Activated T-helper 1 cell treated with anti-CD3 and anti-CD28 coated beads, Interleukin-12 subunit alpha, Interleukin-12 subunit beta, Interleukin-2, Interleukin-4 antibody, amounts not matched to agents 30 ng/mL and 10 ng/mL and 1 ng/mL, durations not matched to agents 14 hours and 24 hours and 36 hours (primary cell): ENCODE results near the gene EEF2K. TPM values are rescaled to one million over a fixed set of nuclear protein-coding genes. Genes with fewer than 3 reads are reported as not detected.
A peak's percentile ranks its signal among the peaks of the same experiment; 100 is the strongest.

ENCODE experiments used
- DNase-seq: peaks from one replicate; pipeline ENCODE4 v3.0.0; 2021; ENCODE audit warnings: low spot score
- H3K27ac Mint-ChIP-seq: one replicate; pipeline ENCODE4 v1.8.0; 2021; ENCODE audit warnings: mild to moderate bottlenecking, mixed read lengths
- H3K27me3 Mint-ChIP-seq: one replicate; pipeline ENCODE4 v1.8.0; 2022; ENCODE audit warnings: mild to moderate bottlenecking, moderate library complexity, mixed read lengths; ENCODE audit not compliant: insufficient read depth
- H3K36me3 Mint-ChIP-seq: one replicate; pipeline ENCODE4 v1.8.0; 2021; ENCODE audit warnings: low read depth, mixed read lengths
- H3K4me1 Mint-ChIP-seq: one replicate; pipeline ENCODE4 v1.8.0; 2021; ENCODE audit warnings: low read depth, mixed read lengths
- H3K4me3 Mint-ChIP-seq: one replicate; pipeline ENCODE4 v1.8.0; 2021; ENCODE audit warnings: mild to moderate bottlenecking, moderate library complexity, mixed read lengths
- H3K9me3 Mint-ChIP-seq: one replicate; pipeline ENCODE4 v1.8.0; 2021; ENCODE audit warnings: mixed read lengths
- intact Hi-C: fragments of 100-400 bp; cut with micrococcal nuclease; formaldehyde crosslinking; loops from one replicate; pipeline ENCODE4 v1.15.1; 2024
- total RNA-seq: library from RNA; stranded (reverse); gene quantifications from 2 replicates; pipeline ENCODE4 v1.2.3, GENCODE V29; 2022

Gene EEF2K
- total RNA-seq, 1 donor from 2014 or later, result 28.3 TPM

DNA sequence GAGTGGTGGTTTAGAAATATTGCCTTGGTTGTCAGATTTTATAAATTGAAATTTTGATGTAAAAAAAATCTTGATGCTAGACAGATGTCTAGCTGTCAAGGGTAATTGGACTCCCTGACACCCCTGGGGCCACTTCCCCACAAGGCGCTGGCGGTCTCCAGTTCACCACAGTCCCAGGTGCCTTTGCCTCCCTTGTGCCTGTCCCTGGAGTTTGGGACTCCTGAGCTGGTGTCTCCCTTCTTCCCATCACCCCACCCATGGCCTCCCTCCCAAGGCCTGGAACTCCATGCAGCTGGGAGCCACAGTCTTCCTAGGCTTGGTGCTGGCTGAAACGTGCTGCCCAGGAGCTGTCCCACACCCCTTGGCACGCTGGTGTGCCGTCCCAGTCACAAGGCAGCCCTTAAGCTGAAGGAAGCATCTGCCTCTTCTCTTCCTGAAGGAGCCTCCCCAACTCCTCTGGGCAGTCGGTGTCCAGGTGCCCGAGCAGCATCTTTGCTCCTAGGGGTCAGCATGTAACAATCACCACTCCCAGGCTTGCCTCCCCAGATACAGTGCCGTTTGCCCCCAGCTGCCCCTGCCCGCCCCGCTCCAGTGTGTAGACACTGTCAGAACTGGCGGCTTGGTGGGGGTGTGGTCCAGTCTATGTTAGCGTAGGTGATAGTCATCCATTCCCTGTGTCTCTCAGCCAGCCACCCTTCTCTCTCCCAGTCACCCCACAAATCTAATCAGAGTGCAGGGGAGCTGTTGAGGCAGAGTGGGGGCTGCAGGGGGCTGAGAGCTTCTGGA is 117.3 kb downstream of the EEF2K start:
- Mint-ChIP-seq H3K9me3 (no peaks in the 10 kb centered on the region), H3K4me3 (no peak overlapping the region), H3K27me3 (no peaks in the 10 kb centered on the region), H3K4me1 (no peaks in the 10 kb centered on the region), H3K36me3 (peaks cover 36% of the 10 kb centered on the region), H3K27ac (no peak overlapping the region)
- no peak for DNase-seq
- intact Hi-C loops, result no loop called here

GRCh38 chr16:22323959-22324786 is 118.1 kb downstream of the EEF2K start:
- Mint-ChIP-seq H3K27me3 (no peaks in the 10 kb centered on the region), H3K36me3 (peaks cover 34% of the 10 kb centered on the region), H3K9me3 (no peaks in the 10 kb centered on the region), H3K4me1 (no peaks in the 10 kb centered on the region), H3K27ac (no peak overlapping the region), H3K4me3 (no peak overlapping the region)
- no peak for DNase-seq
- intact Hi-C loops, result no loop called here

DNA sequence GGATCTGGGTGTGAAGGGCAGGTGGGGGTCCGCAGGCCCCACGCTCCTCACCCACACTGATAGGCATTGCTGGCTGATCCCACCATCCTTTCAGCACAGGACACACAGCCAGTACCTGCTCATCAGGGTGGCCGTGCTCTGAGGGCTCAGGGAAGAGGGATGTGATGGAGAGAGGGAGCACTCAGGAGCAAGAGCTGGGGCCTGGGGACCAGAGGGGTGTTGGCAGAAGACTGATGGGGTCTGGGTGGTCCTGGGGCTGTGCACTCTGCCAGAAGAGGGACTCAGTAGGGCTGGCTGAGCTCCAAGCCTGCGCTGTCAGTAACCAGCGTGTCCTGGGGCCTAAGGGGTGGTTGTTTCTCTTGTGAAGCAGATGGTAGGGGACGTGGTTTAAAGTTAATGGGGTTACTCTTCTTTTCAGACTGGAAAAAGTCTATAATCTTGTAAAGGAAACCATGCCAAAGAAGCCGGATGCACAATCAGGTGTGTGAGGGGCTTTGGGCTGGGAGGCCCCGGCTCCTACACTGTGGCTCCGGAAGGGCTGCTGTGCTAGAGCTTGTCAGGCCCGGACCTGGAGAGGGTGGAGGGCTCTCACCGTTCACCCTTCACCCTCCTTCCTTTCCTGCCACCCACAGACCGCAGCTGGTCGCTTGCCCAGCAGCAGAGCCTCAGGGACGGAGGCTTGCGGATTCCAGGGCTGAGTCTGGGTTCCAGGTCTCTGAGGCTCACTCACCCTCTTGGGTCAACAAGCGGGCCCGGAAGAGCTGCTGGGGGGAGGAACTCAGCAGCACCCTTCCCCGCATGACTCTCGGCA is 118.9 kb downstream of the EEF2K start:
- intact Hi-C loops, result no loop called here
- no peak for DNase-seq
- no peaks in the 10 kb centered on the region for H3K9me3 Mint-ChIP-seq
- no peak overlapping the region for H3K27ac Mint-ChIP-seq
- no peak overlapping the region for H3K4me3 Mint-ChIP-seq
- peaks cover 33% of the 10 kb centered on the region for H3K36me3 Mint-ChIP-seq
- H3K4me1 Mint-ChIP-seq, result no peaks in the 10 kb centered on the region
- H3K27me3 Mint-ChIP-seq, result no peaks in the 10 kb centered on the region

DNA sequence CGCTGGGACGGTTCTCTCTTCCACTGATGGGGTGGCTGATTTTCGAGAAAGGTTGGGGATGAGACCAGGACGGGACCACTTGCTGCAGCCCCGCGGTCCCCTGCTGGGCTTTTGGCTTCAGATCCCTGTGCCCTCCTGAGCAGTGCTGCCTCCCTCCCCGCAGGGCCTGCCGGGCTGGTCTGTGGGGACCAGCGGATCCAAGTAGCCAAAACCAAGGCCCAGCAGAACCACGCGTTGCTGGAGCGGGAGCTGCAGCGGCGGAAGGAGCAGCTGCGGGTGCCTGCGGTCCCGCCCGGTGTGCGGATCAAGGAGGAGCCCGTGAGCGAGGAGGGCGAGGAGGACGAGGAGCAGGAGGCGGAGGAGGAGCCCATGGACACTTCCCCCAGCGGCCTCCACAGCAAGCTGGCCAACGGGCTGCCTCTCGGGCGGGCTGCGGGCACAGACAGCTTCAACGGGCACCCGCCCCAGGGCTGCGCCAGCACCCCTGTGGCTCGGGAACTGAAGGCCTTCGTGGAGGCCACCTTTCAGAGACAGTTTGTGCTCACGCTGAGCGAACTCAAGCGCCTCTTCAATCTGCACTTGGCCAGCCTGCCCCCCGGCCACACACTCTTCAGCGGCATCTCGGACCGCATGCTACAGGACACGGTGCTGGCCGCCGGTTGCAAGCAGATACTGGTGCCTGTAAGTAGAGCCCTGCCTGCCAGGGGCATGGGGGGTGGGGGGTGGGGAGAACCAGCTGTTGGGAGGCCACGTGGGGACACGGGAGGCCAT is 119.7 kb downstream of the EEF2K start:
- intact Hi-C loops, result no loop called here
- DNase-seq, result no peak

DNA sequence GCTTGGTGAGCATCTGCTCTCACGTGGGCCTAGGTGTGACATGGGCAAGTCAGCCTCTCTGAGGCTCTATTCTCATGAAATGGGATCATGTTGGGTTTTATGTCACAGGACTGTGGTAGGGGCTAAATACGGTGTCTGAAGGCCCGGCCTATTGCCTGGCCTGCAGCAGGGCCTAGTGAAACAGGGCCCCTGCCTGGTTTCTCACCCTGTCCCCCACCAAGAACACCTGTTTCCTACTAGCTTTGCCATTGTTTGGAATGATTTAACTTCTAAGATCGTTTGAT is 120.2 kb downstream of the EEF2K start:
- DNase-seq, result no peak
- H3K27ac Mint-ChIP-seq, result no peak overlapping the region
- H3K36me3 Mint-ChIP-seq, result peaks cover 33% of the 10 kb centered on the region
- intact Hi-C loops, result no loop called here
- H3K9me3 Mint-ChIP-seq, result no peaks in the 10 kb centered on the region
- H3K4me3 Mint-ChIP-seq, result no peak overlapping the region
- no peaks in the 10 kb centered on the region for H3K4me1 Mint-ChIP-seq
- no peaks in the 10 kb centered on the region for H3K27me3 Mint-ChIP-seq

More for the DNA sequence above, 119.7 kb downstream of the EEF2K start:
- Mint-ChIP-seq H3K27me3 (no peaks in the 10 kb centered on the region), H3K27ac (no peak overlapping the region), H3K9me3 (no peaks in the 10 kb centered on the region), H3K4me3 (no peak overlapping the region), H3K36me3 (peaks cover 35% of the 10 kb centered on the region), H3K4me1 (no peaks in the 10 kb centered on the region)

DNA sequence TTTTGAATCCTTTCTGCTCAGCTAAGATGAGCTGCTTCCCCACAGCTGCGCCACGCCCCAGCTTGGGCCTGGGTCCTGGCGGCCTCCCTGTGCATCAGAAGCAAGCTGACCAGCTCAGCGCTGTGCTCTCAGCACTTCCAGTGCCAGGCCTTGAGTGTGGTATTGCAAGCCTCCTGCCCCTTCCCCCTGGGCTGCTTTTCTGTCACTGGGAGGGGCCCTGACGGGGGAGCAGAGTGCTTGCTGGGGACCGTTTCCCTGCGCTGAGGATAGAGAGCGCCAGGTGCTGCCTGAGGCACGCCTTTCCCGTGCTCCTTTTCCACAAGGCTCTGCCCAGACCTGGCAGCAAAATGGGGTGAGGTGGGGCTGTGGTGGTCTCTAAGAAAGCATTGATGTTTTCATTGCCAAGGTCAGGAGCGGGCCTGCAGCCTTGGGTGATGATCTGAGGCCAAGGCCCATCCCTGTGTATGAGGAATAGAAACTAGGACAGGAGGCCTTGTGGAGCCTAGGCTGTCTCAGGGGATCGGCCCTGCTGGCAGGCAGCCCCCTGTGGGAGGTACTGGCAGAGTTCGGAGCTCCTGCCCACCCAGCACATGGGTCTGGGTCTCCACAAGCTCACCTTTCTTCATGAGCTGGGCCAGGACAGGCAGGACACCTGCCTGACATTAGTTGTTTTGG is 120.8 kb downstream of the EEF2K start:
- Mint-ChIP-seq H3K4me3 (no peak overlapping the region), H3K27me3 (no peaks in the 10 kb centered on the region), H3K27ac (no peak overlapping the region), H3K9me3 (no peaks in the 10 kb centered on the region), H3K4me1 (no peaks in the 10 kb centered on the region), H3K36me3 (peaks cover 38% of the 10 kb centered on the region)
- intact Hi-C loops, result no loop called here
- DNase-seq, result no peak

DNA sequence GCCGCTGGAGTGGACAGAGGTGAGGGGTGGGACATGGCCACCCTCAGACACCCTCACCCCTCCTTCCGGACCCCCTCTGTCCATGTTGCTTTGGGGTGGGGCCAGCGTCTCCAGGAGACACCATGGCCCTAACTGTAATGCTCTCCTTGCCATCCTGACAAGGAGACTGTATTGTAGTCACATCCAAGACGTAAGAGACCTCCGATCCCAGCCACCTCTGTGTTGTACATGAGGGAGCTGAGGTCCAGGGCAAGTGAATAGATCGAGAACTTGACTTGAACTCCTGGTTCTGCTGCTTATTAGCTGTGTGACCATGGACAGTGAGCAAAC is 121.3 kb downstream of the EEF2K start:
- intact Hi-C loops, result no loop called here
- Mint-ChIP-seq H3K27me3 (no peaks in the 10 kb centered on the region), H3K4me1 (no peaks in the 10 kb centered on the region), H3K27ac (no peak overlapping the region), H3K36me3 (peaks cover 42% of the 10 kb centered on the region), H3K4me3 (no peak overlapping the region), H3K9me3 (no peaks in the 10 kb centered on the region)
- DNase-seq, result no peak

DNA sequence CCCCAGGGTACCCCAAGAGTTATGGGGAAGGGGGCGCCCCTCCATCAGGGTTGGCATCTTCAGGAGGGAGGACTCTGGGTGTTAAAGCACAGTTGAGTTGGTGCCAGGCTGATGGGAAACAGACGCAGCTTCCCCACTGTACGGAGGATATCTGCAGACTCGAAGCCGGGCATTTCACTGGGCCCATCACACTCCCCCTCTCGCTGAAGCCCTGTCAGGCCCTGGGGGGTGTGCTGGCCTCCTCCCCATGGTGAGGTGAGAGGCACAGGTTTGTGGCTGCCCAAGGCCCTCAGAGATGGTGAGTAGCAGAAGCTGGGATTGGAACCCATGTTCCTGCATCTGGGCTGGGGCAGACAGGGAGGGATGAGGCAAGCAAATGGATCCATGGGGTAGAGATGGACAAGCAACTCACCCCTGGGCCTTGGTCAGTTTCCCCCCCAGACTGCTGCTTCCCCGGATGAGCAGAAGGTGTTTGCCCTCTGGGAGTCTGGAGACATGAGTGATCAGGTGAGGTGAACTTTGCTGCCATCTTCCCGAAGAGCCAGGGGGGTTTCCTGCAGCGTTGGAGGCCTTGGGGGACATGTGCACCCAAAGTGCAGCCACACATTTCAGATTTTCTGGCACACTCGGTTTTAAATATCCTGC is 122.1 kb downstream of the EEF2K start:
- no peak overlapping the region for H3K4me3 Mint-ChIP-seq
- H3K9me3 Mint-ChIP-seq, result no peaks in the 10 kb centered on the region
- H3K27ac Mint-ChIP-seq, result peak overlapping the region; percentile 23
- intact Hi-C loops, result no loop called here
- H3K36me3 Mint-ChIP-seq, result peaks cover 43% of the 10 kb centered on the region
- no peaks in the 10 kb centered on the region for H3K4me1 Mint-ChIP-seq
- DNase-seq, result no peak
- H3K27me3 Mint-ChIP-seq, result no peaks in the 10 kb centered on the region

DNA sequence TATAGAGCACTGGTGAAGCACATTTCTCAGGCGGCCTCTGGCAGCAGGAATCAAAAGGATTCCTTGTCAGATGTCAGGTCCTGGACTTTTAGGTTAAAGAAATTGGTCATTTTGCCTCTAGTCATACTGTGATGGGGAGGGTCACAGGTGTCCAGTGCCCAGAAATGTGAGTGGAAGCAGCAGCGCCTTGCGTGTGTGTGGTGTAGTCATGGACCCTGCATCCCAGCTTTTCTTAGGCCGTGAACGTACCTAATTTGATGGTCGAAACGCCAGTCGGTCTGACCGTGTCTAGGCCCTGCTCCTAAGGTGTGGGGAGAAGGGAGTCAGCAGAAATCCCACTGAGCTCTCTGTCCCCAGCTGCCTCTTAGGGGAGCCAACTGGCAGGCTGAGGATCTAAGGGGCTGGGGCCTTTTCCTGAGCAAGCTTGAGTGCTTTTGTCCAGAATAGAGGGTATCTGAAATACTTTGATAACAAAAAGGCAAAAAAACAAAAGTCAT is 123.2 kb downstream of the EEF2K start:
- intact Hi-C loops, result no loop called here
- H3K27ac Mint-ChIP-seq, result no peak overlapping the region
- H3K36me3 Mint-ChIP-seq, result peaks cover 49% of the 10 kb centered on the region

DNA sequence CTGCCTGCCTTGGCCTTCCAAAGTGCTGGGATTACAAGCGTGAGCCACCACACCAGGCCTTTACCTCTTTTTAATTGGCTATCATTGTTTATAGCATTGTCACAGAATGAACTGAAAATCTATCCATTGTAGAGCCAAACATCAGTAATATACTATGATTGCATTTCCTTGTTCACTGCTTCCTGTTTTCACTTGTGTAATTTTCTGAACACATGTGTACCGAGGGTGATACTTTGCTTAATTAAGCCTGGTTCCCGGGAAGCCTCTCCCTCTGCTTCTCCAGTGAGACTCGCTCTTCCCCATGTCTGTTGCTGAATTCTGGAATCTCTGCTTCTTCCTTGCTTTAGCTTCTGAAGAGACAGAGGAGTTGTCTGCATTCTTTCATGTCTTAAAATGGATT is 124.2 kb downstream of the EEF2K start:
- Mint-ChIP-seq H3K4me1 (peaks cover 6% of the 10 kb centered on the region), H3K9me3 (no peaks in the 10 kb centered on the region), H3K4me3 (no peak overlapping the region), H3K27ac (no peak overlapping the region), H3K36me3 (peaks cover 56% of the 10 kb centered on the region), H3K27me3 (no peaks in the 10 kb centered on the region)
- no peak for DNase-seq
- intact Hi-C loops, result no loop called here

More for the DNA sequence above, 123.2 kb downstream of the EEF2K start:
- no peak for DNase-seq
- no peaks in the 10 kb centered on the region for H3K9me3 Mint-ChIP-seq
- H3K27me3 Mint-ChIP-seq, result no peaks in the 10 kb centered on the region
- H3K4me1 Mint-ChIP-seq, result peaks cover 2% of the 10 kb centered on the region
- H3K4me3 Mint-ChIP-seq, result no peak overlapping the region

GRCh38 chr16:22333457-22333994 is 127.4 kb downstream of the EEF2K start:
- no peak overlapping the region for H3K27ac Mint-ChIP-seq
- H3K4me1 Mint-ChIP-seq, result peaks cover 19% of the 10 kb centered on the region
- no peak overlapping the region for H3K4me3 Mint-ChIP-seq
- H3K9me3 Mint-ChIP-seq, result peaks cover 24% of the 10 kb centered on the region
- peaks cover 76% of the 10 kb centered on the region for H3K36me3 Mint-ChIP-seq
- DNase-seq, result no peak
- no peaks in the 10 kb centered on the region for H3K27me3 Mint-ChIP-seq
- intact Hi-C loops, result no loop called here
